GM12878 (cell line): Measurements from ENCODE around the gene CRBN. TPM values are rescaled to one million over a fixed set of nuclear protein-coding genes. Genes with fewer than 3 reads are reported as not detected.

Experiments used
- ATF3 ChIP-seq: IDR thresholded peaks from 2 replicates; pipeline ENCODE4 v1.6.1; 2011; ENCODE audit warnings: low read depth, mild to moderate bottlenecking, low read length, moderate library complexity, borderline replicate concordance; ENCODE audit errors: extremely low read depth
- CEBPZ ChIP-seq: fragments of 150-350 bp; IDR thresholded peaks from 2 replicates; pipeline ENCODE4 v1.6.1; 2016; ENCODE audit warnings: low read depth, low read length
- ELK1 ChIP-seq: IDR thresholded peaks from 2 replicates; pipeline ENCODE4 v1.6.1; 2012; ENCODE audit warnings: low read depth, low read length, improper control_type of control experiment
- EZH2 ChIP-seq: IDR thresholded peaks from 2 replicates; pipeline ENCODE4 v1.6.1; 2012; ENCODE audit warnings: low read depth, mild to moderate bottlenecking, control low read depth, inconsistent platforms, low read length, borderline replicate concordance; ENCODE audit not compliant: control insufficient read depth
- IRF5 ChIP-seq: fragments of 450-650 bp; IDR thresholded peaks from 2 replicates; pipeline ENCODE4 v1.6.1; 2017; ENCODE audit warnings: borderline replicate concordance
- SRF ChIP-seq, 2 experiments: IDR thresholded peaks; 2 replicates each; pipeline ENCODE4 v1.6.1; 2011; ENCODE audit warnings: low read depth in 2 of 2, low read length in 2 of 2, mild to moderate bottlenecking in 1 of 2, moderate library complexity in 1 of 2
- STAT1 ChIP-seq: fragments of 450-650 bp; conservative IDR thresholded peaks from 2 replicates; pipeline ENCODE4 v1.6.1; 2014; ENCODE audit warnings: antibody characterized with exemption, mild to moderate bottlenecking
- ZNF24 ChIP-seq: fragments of 450-650 bp; IDR thresholded peaks from 2 replicates; pipeline ENCODE4 v1.6.1; 2017; ENCODE audit warnings: antibody characterized with exemption, mild to moderate bottlenecking
- polyA plus RNA-seq, 11 experiments: library from polyadenylated mRNA; depleted of rRNA in 4 of 11; unstranded in 6 of 11; stranded (reverse) in 5 of 11; fragments of >200 nt; fragmentation: Nextera tagmentation in 4 of 11; fragmentation: Illumina TruSeq in 1 of 11; extraction: Ambion mirVana in 4 of 11; extraction: Trizol in 1 of 11; gene quantifications; 1 replicate in 1 of 11; 2 replicates in 10 of 11; pipeline versions ENCODE4 v1.2.1 to v1.2.3, GENCODE V29; 2011 to 2016; ENCODE audit warnings: inconsistent platforms in 2 of 11, missing spikeins in 2 of 11, low read depth in 1 of 11
- total RNA-seq, 4 experiments: library from RNA; depleted of rRNA in 3 of 4; stranded (reverse); fragments of >200 nt in 3 of 4; fragmentation: Illumina TruSeq in 1 of 4; extraction: Trizol in 1 of 4; gene quantifications; 2 replicates each; pipeline versions ENCODE4 v1.2.1 to v1.2.3, GENCODE V29; 2013 to 2021

The CRBN gene
- total and polyA plus RNA-seq, 10 of the 15 experiments (the other 5 are each of a cell fraction or from before 2014, with no cell fraction given): 21.7 to 115 (median 35.8) TPM

- TF ChIP-seq CEBPZ: no peak
- TF ChIP-seq ATF3: no peak
- no peak for TF ChIP-seq ELK1
- no peak for TF ChIP-seq EZH2
- TF ChIP-seq ZNF24: no peak
- TF ChIP-seq SRF (IDR thresholded peaks at IDR 0.05; ENCODE audit: low read depth in 2 of 2, low read length in 2 of 2): no peak
- TF ChIP-seq STAT1: no peak
- no peak for TF ChIP-seq IRF5
- TF ChIP-seq, all 136 proteins: peak for 0
Measured at GRCh38 chr3:3227640-3228039, 48.1 kb upstream of the CRBN start (continued).
